GM12878 (cell line): ENCODE measurements around the gene CNDP1. TPM values are rescaled to one million over a fixed set of nuclear protein-coding genes. Genes with fewer than 3 reads are reported as not detected.

Source experiments
- CEBPB ChIP-seq, 2 experiments: fragments of 150-350 bp in 1 of 2; IDR thresholded peaks; 2 replicates each; pipeline ENCODE4 v1.6.1; 2012 to 2014; ENCODE audit warnings: low read depth in 2 of 2, low read length in 2 of 2, borderline replicate concordance in 1 of 2, inconsistent platforms in 1 of 2
- MEF2B ChIP-seq: fragments of 450-650 bp; IDR thresholded peaks from 2 replicates; pipeline ENCODE4 v1.6.1; 2018; ENCODE audit warnings: mild to moderate bottlenecking, moderate library complexity; ENCODE audit not compliant: partially characterized antibody, poor library complexity, severe bottlenecking
- NR2F1 ChIP-seq: fragments of 450-650 bp; conservative IDR thresholded peaks from 2 replicates; pipeline ENCODE4 v1.6.1; 2017; ENCODE audit warnings: mild to moderate bottlenecking
- NRF1 ChIP-seq: conservative IDR thresholded peaks from 2 replicates; pipeline ENCODE4 v1.6.1; 2011; ENCODE audit warnings: mild to moderate bottlenecking, low read depth, low read length, improper control_type of control experiment
- PML ChIP-seq: IDR thresholded peaks from 2 replicates; pipeline ENCODE4 v1.6.1; 2012; ENCODE audit warnings: low read length, inconsistent platforms
- SMARCA5 ChIP-seq: fragments of 450-650 bp; IDR thresholded peaks from 2 replicates; pipeline ENCODE4 v1.6.1; 2017; ENCODE audit warnings: mild to moderate bottlenecking
- STAT3 ChIP-seq: IDR thresholded peaks from 2 replicates; pipeline ENCODE4 v1.6.1; 2011; ENCODE audit warnings: low read depth, low read length, improper control_type of control experiment
- TCF12 ChIP-seq: IDR thresholded peaks from 2 replicates; pipeline ENCODE4 v1.6.1; 2011; ENCODE audit warnings: low read depth, mild to moderate bottlenecking, low read length
- ZZZ3 ChIP-seq: IDR thresholded peaks from 2 replicates; pipeline ENCODE4 v1.6.1; 2011; ENCODE audit warnings: low read depth; ENCODE audit not compliant: control insufficient read depth, insufficient read length
- polyA plus RNA-seq, 11 experiments: library from polyadenylated mRNA; depleted of rRNA in 4 of 11; unstranded in 6 of 11; stranded (reverse) in 5 of 11; fragments of >200 nt; fragmentation: Nextera tagmentation in 4 of 11; fragmentation: Illumina TruSeq in 1 of 11; extraction: Ambion mirVana in 4 of 11; extraction: Trizol in 1 of 11; gene quantifications; 1 replicate in 1 of 11; 2 replicates in 10 of 11; pipeline versions ENCODE4 v1.2.1 to v1.2.3, GENCODE V29; 2011 to 2016; ENCODE audit warnings: inconsistent platforms in 2 of 11, missing spikeins in 2 of 11, low read depth in 1 of 11
- total RNA-seq, 4 experiments: library from RNA; depleted of rRNA in 3 of 4; stranded (reverse); fragments of >200 nt in 3 of 4; fragmentation: Illumina TruSeq in 1 of 4; extraction: Trizol in 1 of 4; gene quantifications; 2 replicates each; pipeline versions ENCODE4 v1.2.1 to v1.2.3, GENCODE V29; 2013 to 2021
- TF ChIP-seq, protein P1 (sequence below): fragments of 450-650 bp; IDR thresholded peaks from 2 replicates; pipeline ENCODE4 v1.6.1; 2018; ENCODE audit warnings: borderline replicate concordance, mild to moderate bottlenecking; ENCODE audit not compliant: partially characterized antibody
- TF ChIP-seq, protein P2 (sequence below): IDR thresholded peaks from 2 replicates; pipeline ENCODE4 v1.6.1; 2012; ENCODE audit warnings: low read depth, low read length, improper control_type of control experiment
- TF ChIP-seq, protein P3 (sequence below): fragments of 450-650 bp; conservative IDR thresholded peaks from 2 replicates; pipeline ENCODE4 v1.6.1; 2017; ENCODE audit warnings: mild to moderate bottlenecking, moderate library complexity
- TF ChIP-seq, protein P4 (sequence below): fragments of 450-650 bp; IDR thresholded peaks from 2 replicates; pipeline ENCODE4 v1.6.1; 2016; ENCODE audit warnings: mild to moderate bottlenecking, moderate library complexity, borderline replicate concordance
- TF ChIP-seq, protein P5 (sequence below): IDR thresholded peaks from 2 replicates; pipeline ENCODE4 v1.6.1; 2012; ENCODE audit warnings: mild to moderate bottlenecking, low read depth, low read length

The CNDP1 gene
- total and polyA plus RNA-seq, 10 of the 15 experiments (the other 5 are each of a cell fraction or from before 2014, with no cell fraction given) = 0.04 to 0.05 TPM; not detected in 8

DNA sequence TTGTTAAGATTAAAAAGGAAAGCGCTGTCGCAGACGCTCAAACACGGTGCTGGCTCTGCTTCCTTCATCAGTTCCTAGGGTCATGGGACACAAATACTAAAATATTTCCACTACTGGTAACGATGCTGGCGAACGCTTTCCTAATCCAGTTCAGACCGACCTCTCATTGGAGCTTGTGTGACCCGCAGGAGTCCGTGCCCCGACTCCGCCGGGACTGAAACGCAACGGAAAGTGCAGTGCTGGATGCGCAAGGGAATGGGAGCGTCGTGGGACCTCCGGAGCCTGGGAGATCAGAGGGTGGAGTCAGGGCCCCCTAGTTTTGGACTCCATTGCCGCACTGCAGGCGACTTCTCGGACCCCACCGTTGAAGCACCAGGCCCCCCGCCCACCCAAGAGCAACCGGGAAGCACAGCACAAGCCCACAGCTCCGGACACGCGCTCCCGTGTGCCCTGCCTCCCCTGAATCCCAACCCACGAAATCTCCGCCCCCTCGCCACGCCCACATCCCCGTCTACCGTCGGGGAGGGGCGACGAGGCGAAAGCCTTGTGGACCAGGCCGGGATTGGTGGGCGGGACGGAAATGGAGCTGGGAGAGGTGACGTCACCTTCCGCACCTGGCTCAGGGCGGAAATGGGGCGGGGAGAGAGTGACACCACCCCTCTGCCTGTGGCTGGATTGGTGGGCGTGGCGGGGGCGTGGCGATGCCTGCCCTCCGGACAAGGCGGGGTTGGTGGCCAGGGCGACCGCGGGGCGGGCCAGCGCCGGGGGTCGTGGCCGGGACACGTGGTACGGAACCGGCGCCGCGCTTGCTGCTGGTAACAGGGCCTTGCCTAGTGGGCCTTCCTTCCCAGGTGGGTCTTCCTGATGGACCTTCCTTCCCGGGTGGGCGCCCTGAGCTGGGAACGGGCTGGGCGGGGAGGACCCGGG is 38.5 kb upstream of the CNDP1 start, which contains the start of gene CNDP2 (continued):
- TF ChIP-seq, protein P1, sequence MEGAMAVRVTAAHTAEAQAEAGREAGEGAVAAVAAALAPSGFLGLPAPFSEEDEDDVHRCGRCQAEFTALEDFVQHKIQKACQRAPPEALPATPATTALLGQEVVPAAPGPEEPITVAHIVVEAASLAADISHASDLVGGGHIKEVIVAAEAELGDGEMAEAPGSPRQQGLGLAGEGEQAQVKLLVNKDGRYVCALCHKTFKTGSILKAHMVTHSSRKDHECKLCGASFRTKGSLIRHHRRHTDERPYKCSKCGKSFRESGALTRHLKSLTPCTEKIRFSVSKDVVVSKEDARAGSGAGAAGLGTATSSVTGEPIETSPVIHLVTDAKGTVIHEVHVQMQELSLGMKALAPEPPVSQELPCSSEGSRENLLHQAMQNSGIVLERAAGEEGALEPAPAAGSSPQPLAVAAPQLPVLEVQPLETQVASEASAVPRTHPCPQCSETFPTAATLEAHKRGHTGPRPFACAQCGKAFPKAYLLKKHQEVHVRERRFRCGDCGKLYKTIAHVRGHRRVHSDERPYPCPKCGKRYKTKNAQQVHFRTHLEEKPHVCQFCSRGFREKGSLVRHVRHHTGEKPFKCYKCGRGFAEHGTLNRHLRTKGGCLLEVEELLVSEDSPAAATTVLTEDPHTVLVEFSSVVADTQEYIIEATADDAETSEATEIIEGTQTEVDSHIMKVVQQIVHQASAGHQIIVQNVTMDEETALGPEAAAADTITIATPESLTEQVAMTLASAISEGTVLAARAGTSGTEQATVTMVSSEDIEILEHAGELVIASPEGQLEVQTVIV = peak; percentile 83
- TF ChIP-seq MEF2B (peak; percentile 30), STAT3 (no peak), CEBPB (IDR thresholded peaks at IDR 0.05; ENCODE audit: borderline replicate concordance in 1 of 2, low read depth in 2 of 2, low read length in 2 of 2) (no peak), TCF12 (peak; percentile 61; the same call in 1 of the 2 replicates), NR2F1 (peak; percentile 86), ZZZ3 (no peak), SMARCA5 (no peak; the same call in 1 of the 2 replicates), NRF1 (0 out of 2 replicates have a peak, but pooled peaks have one; percentile 19), PML (no peak)
- TF ChIP-seq, protein P2, sequence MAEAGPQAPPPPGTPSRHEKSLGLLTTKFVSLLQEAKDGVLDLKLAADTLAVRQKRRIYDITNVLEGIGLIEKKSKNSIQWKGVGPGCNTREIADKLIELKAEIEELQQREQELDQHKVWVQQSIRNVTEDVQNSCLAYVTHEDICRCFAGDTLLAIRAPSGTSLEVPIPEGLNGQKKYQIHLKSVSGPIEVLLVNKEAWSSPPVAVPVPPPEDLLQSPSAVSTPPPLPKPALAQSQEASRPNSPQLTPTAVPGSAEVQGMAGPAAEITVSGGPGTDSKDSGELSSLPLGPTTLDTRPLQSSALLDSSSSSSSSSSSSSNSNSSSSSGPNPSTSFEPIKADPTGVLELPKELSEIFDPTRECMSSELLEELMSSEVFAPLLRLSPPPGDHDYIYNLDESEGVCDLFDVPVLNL = no peak
- TF ChIP-seq, protein P3, sequence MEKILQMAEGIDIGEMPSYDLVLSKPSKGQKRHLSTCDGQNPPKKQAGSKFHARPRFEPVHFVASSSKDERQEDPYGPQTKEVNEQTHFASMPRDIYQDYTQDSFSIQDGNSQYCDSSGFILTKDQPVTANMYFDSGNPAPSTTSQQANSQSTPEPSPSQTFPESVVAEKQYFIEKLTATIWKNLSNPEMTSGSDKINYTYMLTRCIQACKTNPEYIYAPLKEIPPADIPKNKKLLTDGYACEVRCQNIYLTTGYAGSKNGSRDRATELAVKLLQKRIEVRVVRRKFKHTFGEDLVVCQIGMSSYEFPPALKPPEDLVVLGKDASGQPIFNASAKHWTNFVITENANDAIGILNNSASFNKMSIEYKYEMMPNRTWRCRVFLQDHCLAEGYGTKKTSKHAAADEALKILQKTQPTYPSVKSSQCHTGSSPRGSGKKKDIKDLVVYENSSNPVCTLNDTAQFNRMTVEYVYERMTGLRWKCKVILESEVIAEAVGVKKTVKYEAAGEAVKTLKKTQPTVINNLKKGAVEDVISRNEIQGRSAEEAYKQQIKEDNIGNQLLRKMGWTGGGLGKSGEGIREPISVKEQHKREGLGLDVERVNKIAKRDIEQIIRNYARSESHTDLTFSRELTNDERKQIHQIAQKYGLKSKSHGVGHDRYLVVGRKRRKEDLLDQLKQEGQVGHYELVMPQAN = peak; percentile 10
- TF ChIP-seq, protein P4, sequence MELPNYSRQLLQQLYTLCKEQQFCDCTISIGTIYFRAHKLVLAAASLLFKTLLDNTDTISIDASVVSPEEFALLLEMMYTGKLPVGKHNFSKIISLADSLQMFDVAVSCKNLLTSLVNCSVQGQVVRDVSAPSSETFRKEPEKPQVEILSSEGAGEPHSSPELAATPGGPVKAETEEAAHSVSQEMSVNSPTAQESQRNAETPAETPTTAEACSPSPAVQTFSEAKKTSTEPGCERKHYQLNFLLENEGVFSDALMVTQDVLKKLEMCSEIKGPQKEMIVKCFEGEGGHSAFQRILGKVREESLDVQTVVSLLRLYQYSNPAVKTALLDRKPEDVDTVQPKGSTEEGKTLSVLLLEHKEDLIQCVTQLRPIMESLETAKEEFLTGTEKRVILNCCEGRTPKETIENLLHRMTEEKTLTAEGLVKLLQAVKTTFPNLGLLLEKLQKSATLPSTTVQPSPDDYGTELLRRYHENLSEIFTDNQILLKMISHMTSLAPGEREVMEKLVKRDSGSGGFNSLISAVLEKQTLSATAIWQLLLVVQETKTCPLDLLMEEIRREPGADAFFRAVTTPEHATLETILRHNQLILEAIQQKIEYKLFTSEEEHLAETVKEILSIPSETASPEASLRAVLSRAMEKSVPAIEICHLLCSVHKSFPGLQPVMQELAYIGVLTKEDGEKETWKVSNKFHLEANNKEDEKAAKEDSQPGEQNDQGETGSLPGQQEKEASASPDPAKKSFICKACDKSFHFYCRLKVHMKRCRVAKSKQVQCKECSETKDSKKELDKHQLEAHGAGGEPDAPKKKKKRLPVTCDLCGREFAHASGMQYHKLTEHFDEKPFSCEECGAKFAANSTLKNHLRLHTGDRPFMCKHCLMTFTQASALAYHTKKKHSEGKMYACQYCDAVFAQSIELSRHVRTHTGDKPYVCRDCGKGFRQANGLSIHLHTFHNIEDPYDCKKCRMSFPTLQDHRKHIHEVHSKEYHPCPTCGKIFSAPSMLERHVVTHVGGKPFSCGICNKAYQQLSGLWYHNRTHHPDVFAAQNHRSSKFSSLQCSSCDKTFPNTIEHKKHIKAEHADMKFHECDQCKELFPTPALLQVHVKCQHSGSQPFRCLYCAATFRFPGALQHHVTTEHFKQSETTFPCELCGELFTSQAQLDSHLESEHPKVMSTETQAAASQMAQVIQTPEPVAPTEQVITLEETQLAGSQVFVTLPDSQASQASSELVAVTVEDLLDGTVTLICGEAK = peak; percentile 85
- TF ChIP-seq, protein P5, sequence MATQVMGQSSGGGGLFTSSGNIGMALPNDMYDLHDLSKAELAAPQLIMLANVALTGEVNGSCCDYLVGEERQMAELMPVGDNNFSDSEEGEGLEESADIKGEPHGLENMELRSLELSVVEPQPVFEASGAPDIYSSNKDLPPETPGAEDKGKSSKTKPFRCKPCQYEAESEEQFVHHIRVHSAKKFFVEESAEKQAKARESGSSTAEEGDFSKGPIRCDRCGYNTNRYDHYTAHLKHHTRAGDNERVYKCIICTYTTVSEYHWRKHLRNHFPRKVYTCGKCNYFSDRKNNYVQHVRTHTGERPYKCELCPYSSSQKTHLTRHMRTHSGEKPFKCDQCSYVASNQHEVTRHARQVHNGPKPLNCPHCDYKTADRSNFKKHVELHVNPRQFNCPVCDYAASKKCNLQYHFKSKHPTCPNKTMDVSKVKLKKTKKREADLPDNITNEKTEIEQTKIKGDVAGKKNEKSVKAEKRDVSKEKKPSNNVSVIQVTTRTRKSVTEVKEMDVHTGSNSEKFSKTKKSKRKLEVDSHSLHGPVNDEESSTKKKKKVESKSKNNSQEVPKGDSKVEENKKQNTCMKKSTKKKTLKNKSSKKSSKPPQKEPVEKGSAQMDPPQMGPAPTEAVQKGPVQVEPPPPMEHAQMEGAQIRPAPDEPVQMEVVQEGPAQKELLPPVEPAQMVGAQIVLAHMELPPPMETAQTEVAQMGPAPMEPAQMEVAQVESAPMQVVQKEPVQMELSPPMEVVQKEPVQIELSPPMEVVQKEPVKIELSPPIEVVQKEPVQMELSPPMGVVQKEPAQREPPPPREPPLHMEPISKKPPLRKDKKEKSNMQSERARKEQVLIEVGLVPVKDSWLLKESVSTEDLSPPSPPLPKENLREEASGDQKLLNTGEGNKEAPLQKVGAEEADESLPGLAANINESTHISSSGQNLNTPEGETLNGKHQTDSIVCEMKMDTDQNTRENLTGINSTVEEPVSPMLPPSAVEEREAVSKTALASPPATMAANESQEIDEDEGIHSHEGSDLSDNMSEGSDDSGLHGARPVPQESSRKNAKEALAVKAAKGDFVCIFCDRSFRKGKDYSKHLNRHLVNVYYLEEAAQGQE = no peak
